Measurements from ENCODE around the gene IL20. TPM values are rescaled to one million over a fixed set of nuclear protein-coding genes. Genes with fewer than 3 reads are reported as not detected.

Gene IL20
- total RNA-seq, 1 experiment from 2014 or later, result not detected

GRCh38 chr1:206875752-206876377, 10.4 kb downstream of the IL20 start:
- no peak for DNase-seq (ENCODE audit: low read depth)

DNA sequence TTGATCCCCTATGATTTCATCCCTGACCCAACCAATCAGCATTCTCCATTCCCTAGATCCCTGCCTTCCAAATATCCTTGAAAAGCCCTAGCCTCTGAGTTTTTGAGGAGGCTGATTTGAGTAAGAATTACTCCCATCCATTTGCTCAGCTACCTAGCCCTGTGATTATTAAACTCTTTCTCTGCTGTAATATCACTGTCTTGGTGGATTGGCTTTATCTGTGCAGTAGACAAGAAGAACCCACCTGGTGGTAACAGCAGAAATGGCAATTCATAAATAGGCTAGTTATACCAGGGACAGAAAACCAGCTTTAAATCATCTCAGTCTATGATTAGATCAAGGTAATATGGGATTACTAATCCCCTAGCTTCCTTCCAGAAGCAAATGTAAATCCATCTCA, 13.0 kb downstream of the IL20 start:
- DNase-seq (ENCODE audit: low read depth), result no peak

DNA sequence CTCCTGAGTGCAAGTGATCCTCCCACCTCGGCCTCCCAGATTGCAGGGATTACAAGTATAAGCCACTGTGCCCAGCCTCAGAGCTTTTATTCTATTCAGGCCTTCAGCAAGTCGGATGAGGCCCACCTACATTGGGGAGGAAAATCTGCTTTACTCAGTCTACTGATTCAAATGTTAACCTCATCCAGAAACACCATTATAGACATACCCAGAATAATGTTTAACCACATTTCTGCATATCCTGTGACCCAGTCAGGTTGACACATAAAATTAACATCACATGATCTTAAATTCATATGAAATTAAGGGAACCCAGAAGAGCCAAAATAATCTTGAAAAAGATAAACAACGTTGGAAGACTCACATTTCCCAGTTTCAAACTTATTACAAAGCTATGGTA, 14.9 kb downstream of the IL20 start:
- DNase-seq (ENCODE audit: low read depth), result no peak

DNA sequence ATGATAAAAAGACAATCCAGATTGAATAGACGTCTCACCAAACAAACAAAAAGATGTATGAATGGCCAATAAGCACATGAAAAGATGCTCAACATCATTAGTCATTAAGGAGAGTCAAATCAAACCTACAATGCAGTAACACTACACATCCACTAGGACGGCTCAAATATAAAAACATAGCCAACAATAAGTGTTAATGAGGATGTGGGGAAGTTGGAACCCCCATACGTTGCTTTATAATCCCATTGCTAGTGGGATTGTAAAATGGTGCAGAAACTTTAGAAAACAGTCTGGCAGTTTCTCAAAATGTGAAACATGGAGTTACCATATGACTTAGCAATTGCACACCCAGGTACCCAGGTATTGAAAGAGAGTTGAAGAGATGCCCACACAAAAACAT, 17.1 kb downstream of the IL20 start:
- no peak for DNase-seq (ENCODE audit: low read depth)

DNA sequence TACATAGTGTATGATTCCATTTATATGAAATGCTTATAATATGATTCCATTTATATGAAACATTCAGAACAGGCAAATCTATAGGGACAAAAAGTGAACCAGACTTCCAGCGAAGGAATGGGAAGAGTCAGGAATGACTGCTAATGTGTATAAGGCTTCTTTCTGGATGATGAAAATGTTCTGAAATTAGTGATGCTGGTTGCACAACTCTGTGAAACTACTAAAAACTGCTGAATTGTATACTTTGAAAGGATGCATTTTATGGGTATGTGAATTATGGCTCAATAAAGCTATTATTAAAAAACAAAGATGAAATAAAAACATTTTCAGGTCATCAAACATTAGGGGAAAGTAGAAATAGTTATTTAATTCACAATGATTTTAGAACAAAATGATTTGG, 17.7 kb downstream of the IL20 start:
- no peak for DNase-seq (ENCODE audit: low read depth)

- no peak for DNase-seq (ENCODE audit: low read depth)
Measured at GRCh38 chr1:206883876-206884275, 18.5 kb downstream of the IL20 start.

GRCh38 chr1:206885341-206886060, 20.1 kb downstream of the IL20 start:
- no peak for DNase-seq (ENCODE audit: low read depth)

DNA sequence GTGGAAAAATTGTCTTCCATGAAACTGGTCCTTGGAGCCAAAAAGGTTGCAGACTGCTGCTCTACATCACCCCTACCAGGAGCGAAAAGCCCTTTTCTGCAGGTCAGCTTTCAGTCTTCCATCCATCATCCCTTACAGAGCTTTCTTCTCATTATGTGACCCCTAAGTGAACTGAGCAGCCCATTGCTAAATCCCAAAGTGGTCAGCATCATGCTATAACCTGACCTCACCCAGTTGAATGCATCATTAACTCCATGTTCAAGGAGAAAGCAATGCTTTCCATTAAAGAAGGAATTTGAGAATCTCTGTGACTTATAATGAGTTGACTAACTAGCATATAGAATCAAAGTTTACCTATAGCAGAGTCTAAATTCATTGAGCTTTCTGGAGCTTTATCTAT, 21.4 kb downstream of the IL20 start:
- no peak for DNase-seq (ENCODE audit: low read depth)

DNA sequence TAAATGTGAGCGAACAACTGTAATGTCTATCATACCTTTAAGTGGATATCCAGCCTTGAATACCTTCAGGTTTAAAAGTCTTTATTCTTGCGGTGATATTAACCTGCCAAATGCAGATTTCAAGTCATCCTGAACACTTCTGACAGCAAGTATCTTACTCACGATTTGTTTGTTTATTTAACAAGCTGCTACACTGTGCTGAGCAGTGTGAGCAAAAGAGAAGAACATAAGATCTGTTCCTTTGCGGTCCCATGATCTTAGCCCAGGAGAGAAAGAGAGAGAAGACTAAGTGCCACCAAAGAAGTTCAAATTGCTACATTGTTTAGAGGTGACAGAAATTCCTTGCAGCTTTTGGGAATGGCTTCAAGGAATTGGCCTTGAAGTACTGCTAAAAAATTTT, 22.3 kb downstream of the IL20 start:
- DNase-seq (ENCODE audit: low read depth), result no peak

DNA sequence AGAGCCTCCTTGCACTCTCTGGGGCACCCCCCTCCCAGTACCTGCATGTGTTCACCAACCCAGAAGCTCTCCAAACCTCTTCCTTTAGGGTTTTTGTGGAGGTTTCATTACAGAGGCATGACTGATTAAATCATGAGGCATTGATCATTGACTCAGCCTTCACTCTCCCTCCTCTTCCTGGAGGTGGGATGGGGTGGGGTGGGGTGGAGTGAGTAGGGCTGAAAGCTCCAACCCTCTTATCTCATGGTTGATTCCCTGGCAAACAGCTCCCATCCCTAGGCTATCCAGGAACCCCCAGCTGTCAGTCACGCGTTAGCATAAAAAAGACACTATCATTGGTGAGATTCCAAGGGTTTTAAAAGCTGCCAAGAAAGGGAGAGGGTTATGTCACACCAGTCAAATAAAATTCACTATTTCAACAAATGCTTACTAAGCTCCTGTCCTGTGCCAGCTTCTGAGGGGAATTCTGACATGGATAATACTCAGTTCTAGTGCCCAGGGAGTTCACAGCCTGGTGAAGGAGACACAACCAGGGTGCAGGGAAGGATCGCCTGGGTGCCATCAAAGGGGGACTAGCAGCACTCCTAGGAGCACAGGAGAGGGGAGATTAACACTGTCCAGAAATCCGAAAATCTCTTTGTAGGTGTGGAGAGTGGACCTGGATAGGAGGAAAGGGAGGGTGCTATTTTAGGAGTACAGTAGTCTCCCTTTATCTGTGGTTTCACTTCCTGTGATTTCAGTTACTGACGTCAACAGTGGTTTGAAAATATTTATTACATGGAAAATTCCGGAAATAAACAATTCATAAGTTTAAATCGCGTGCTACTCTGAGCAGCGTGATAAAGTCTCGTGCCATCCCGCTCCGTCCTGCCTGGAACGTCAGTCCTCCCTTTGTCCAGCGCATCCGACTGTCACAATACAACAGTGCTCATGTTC, 25.0 kb downstream of the IL20 start:
- peak; percentile 90 for DNase-seq (ENCODE audit: low read depth)

- DNase-seq (ENCODE audit: low read depth), result peak; percentile 30
Measured at GRCh38 chr1:206891412-206891811, 26.0 kb downstream of the IL20 start.

DNA sequence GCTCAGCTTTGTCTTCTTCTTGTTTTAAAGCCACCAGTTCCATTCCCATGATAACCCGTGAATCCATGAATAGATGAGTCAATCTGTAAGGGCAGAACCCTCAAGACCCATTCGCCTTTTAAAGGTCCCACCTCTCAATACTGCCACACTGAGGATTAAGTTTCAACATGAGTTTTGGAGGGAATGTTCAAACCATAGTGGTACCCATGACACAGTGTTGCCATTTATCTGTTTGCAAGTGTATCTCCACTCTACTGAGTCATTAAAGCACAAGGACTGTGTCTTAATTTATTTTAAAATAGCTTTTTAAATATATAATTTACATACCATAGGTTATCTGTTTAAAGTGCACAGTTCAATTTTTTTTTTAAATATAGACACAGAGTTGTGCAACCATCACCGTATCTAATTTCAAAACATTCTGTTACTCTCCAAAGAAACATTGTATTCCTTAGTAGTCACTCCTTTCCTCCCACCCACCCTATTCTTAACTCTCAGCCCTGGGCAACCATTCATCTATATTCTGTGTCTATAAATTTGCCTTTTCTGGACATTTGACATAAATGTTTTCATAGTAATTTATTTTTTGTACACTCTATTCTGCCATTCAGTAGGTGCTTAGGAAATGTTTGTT, 27.0 kb downstream of the IL20 start:
- DNase-seq (ENCODE audit: low read depth), result peak; percentile 49

- DNase-seq (ENCODE audit: low read depth), result no peak
Measured at GRCh38 chr1:206893380-206893779, 28.0 kb downstream of the IL20 start.

DNA sequence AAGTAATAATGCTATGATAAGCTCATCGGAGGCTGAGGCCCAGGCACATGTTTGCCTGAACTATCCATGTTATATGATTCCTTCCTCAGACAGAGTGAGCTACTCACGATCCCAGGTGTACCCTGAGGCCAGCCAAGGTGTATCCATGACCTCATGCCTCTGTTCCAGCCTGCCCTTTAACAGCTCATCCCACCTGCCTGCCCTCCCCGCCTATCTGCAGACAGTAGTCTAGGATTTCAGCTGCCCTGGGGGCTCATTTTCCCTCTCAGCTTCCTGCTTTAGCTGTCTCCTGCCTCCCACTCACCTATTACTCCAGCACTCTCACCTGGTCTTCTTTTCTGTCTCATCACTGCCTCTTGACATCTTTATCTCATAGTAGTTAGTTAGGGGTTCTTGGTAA, 29.9 kb downstream of the IL20 start:
- no peak for DNase-seq (ENCODE audit: low read depth)

DNA sequence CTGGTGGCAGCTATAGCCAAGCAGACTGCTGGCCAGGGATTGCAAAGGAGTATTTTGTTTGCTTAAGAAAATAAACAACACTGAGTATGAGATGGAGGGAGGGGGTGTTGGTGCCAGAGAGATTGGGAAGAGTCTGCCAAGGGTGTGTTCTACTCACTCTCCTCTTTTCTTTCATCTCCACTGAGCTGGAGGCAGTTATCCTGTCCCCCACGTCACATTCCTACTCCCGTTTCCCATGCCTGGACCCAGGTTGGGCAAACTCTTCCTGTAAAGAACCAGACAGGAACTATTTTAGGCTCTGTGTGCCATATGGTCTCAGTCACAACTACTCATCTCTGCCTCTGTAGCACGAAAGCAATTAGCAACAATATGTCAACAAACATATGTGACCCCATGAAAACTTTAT, 30.4 kb downstream of the IL20 start:
- DNase-seq (ENCODE audit: low read depth), result peak; percentile 89

DNA sequence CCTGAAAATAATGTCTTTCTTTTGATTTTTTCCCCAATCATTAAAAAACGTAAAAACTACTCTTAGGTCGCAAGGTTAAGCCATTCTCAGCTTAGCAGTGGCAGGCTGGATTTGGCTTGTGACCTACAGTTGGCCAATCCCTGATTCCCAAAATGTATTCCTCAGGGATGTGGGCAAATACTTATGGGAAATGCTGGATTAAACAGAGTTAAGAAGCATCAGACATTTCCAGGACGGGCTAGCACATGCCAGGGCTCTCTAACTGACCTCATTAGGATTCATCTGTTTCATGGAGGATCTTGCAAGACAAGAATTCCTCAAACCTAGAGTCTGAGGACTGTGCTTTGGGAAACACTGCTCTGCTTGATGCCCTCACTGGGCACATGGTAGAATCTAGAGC, 30.8 kb downstream of the IL20 start:
- no peak for DNase-seq (ENCODE audit: low read depth)

GRCh38 chr1:206897175-206897574, 31.8 kb downstream of the IL20 start, which contains the start of gene IL24:
Gene IL24 (plus strand): TSS chr1:206897443. CDS start chr1:206897833, 390 bp downstream.
- no peak for DNase-seq (ENCODE audit: low read depth)

- DNase-seq (ENCODE audit: low read depth), result peak; percentile 79
Measured at GRCh38 chr1:206898089-206898914, 32.9 kb downstream of the IL20 start.

DNA sequence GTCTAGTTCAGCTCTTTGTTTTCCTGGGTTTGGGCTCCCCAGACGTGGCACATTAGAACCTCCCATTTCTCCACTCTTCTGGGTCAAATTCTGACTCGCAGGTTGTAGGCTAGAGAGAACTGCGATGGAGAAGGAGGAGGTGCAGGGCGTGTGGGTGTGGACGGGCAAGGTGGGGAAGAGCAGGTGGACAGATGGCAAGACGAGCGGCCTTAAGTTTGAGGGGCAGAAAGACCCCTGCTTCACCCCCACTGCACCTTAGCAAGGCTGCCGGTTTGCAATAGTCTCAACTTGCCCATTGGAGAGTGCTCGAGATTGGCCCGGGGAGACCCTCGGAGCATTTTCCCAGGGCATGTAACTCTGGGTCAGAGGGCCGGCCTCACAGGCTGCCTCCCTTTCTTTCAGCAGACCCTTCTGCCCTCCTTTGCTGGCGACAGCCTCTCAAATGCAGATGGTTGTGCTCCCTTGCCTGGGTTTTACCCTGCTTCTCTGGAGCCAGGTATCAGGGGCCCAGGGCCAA, 33.5 kb downstream of the IL20 start:
- DNase-seq (ENCODE audit: low read depth), result no peak

GRCh38 chr1:206899717-206900116, 34.3 kb downstream of the IL20 start:
- peak; percentile 56 for DNase-seq (ENCODE audit: low read depth)

DNA sequence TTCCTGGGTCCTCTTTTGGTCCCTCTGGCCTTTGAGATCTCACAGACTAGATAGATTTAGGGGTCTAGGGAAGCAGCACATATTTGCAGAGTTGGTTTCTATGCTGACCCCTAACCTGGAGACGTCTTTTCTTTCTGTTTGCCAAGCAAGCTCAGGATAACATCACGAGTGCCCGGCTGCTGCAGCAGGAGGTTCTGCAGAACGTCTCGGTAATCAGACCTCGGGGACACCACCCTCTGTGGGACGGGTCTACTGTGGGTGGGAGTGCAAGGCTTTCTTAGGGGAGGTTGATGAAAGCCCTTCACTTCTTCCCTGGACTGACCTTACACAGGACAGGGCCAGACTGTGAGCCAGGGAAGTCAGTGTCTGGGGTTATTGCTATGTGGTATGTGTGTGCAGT, 34.7 kb downstream of the IL20 start:
- no peak for DNase-seq (ENCODE audit: low read depth)
